ENCODE results near the gene IFT80.

IFT80 gene

DNA sequence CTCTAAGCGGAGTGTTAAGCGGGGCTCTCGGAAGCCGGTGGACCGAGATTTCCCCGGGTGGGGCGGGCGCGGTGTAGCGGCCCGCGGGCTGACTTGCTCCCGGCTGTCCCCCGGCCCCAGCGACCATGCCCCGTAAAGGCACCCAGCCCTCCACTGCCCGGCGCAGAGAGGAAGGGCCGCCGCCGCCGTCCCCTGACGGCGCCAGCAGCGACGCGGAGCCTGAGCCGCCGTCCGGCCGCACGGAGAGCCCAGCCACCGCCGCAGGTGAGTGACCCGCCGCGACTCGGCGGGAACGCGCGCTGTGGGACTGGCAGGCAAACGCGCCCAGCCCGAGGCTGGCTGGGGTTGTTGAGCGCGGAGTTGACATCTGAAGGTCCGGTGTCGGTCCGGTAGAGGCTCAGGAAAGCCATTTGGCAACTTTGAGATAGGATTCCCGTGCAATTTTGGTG, 1.7 kb upstream of the IFT80 start:
- no peak for DNase-seq (ENCODE audit: low read depth)

DNA sequence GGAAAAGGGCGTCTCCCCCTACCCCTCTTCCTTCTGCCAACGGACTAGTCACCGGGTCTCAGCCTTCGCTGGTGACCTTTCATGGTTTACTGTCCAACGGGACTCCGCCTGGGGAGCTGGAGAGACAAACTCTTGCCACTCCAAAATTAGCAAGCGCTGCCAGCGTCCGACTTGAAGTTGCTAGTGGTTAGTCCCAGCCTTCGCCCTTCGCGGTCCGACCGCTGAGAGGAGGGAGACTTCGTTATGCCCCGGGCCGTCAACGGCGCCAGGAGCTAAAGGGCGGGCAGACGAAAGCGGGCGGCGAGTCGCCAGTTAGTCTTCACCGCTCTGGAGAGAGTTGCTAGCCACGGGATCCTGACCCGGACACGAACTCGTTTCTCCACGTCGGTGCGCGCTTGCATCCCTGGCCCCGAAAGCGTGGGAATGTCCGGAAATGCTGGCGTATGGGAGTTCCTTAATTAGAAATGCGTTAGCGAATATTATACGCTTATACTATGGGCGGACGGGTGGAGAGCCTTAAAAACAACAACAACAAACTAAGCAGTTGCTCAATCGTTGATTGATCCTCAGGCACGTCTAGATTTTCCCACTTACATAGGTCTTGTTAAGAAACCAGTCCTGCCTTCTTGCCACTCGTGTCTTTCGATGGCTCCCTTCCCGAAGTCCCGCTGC, 1.1 kb upstream of the IFT80 start:
- DNase-seq (ENCODE audit: low read depth) = no peak

DNA sequence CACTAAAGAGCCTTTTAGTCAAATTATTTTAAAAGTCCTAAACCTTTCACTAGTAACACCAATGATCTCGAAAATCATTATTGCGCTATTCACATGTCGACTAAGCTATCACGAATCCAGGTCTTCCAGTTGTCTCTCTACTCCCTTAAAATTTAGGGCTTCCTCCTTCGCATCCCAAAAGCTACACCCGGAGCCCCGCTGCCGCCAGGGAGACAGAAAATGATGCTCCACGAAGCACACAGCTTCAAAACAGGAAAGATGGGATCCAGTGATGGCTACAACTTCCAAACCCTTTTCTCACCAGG, 253 bp downstream of the IFT80 start:
- no peak for DNase-seq (ENCODE audit: low read depth)

DNA sequence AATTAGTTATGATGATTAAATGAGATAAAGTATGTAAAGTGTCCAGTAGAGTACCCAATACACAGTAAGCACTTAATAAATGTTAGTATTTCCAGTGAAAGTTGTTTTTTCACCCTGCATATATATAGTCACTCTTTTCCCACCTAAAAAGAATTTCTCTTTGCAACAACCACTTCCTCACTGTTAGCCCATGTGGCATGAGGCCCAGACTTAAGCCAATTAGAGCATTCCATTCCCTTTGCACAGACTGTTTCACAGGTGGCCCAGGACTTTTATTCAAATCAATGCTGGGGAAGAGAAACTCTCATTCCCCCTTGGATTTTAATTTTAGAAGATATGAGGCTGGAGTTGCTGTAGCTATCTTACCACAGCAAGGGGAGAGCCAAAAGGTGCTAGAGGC, 3.7 kb downstream of the IFT80 start:
- no peak for DNase-seq (ENCODE audit: low read depth)

DNA sequence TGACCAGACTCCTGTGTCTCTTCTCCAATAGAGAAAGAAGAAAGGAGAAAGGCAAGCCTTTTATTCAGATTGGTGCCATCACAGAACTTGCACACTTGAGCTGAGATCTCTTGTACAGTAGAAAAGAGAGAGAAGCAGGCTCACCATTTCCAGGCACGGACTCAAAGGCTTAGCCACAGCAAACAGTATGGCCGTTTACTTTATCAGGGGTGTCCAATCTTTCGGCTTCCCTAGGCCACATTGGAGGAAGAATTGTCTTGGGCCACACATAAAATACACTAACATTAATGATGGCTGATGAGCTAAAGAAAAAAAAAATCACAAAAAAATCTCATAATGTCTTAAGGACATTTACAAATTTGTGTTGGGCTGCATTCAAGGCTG, 5.0 kb downstream of the IFT80 start:
- DNase-seq (ENCODE audit: low read depth) = no peak

DNA sequence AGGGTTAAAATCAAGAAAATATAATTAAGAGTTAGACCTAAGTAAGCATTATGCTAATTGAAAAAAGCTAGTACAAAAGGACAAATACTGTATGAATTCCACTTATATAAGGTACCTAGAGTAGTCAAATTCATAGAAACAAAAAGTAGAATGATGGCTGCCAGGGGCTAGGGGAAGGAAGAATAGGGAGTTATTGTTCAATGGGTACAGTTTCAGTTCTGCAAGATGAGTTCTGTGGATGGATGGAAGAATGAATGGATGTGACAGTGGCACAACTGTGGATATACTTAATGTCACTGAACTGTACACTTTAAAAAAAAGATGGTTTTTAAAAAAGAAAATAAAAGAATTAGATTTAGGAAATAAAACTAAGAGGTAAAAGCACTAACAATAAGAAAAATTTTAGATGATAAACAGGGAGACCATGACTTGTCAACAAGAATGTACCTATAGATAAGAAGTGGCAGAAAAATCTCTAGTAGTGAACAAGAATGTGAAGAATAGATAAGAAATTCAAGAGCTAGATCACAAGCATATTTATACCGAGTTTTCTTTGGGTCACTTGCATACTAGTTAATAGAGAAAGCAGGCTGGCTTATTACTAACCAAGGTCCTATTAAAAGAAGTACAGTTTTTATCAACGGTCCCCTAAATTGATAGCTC, 5.5 kb downstream of the IFT80 start:
- DNase-seq (ENCODE audit: low read depth) = no peak

DNA sequence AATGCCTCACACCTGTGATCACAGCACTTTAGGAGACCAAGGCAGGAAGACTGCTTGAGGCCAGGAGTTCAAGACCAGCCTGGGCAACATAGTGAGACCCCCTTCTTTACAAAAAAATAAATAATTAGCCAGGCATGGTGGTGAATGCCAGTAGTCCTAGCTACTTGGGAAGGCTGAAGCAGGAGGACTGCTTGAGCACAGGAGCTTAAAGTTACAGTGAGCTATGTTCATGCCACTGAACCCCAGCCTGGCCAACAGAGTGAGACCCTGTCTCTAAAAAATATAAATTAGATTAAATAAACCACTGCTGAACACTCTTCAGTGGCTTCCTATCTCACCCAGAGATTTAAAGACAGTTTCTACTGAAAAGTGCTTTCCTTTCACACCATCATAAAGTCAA, 6.2 kb downstream of the IFT80 start:
- no peak for DNase-seq (ENCODE audit: low read depth)

DNA sequence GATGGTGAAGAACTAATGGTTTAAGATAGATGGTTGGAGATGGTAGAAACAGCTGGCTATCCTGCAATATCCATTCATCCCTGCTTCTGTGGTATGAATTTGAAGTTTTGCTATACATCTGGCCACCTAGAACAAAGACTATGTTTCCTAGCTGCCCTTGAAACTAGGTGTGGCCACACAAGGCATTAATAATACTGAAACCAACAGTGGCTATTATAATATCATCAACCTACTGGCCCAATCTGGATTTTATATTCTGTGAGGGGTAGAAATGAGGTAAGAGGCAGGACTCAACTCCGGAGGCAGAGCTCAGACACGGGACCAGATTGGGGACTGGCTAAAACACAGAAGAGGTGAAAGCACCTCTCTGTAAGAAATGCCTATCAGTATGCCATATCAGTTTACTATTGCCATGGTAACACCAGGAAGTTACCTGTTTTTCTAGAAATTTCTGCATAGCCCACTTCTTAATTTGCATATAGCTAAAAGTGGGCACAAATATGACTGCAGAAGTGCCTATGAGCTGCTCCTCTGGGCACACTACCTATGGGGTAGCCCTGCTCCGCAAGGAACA, 8.4 kb downstream of the IFT80 start:
- DNase-seq (ENCODE audit: low read depth) = no peak

DNA sequence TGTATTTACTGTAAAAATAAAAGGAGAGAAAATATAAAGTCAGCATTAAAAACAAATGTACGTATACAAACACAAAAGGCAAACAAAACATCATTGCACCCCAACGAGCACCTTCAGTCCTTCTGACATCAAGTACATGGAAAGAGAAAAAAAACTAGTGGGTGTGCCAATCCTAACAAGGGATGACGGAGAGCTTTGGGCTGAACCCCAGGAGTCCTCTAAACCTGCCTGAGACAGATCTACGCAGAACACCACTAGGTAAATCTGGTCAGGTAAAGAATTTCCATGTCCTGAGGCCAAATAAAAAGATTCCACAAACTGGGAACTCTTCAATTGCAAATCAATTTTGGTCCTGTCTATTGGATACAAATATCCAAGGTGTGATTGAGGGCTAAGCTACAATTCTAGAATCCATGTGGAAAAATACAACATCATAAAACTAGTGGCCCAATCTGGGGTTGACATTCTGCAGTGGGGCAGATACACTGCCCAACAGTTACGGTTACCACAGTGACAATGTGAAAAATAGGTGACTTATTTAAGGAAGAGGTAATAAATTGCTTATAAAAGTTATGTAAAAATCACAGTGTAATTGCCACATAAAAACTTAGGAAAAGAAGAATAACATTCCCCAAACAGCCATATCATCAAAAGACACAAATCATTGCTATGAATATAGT, 14.2 kb downstream of the IFT80 start:
- DNase-seq (ENCODE audit: low read depth) = no peak

DNA sequence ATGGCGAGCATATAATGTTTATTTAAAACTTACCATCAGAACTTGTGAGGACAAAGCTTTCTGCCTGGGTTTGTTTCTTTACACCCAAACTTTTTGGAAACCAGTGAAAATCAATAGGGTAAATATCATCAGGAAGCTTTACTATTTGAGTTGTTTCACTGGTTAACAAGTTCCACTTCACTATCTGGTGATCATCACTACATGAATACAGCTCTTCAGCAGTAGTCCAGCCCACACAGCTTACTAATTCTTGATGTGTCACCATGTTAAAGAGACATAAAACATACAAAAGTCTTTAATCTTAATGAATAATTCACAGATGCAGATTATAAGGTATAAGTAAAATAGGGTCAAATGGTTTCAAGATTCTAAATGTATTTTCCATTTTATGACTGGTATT, 17.6 kb downstream of the IFT80 start:
- DNase-seq (ENCODE audit: low read depth) = no peak

DNA sequence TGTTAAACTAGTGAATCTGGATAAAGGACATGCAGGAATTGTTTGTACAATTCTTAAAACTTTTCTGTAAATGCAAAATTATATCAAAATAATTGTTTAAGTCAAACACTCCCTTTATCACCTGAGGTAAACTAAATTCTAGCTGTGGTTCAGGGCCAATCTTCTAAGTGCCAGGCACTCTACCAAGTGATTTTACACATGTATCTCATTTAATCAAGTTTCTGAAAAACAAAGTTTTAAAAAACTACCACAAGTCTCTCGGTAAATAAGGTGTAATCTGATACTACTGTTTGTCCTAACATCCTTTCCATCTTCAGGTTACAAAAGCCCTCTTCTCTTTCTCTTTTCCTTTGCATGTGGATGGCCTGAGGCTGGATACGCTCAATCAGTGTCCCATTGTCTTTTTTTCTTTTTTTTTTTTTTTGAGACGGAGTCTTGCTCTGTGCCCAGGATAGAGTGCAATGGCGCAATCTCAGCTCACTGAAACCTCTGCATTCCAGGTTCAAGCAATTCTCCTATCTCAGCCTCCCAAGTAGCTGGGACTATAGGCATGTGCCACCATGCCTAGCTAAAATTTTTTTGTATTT, 19.3 kb downstream of the IFT80 start:
- DNase-seq (ENCODE audit: low read depth) = no peak

DNA sequence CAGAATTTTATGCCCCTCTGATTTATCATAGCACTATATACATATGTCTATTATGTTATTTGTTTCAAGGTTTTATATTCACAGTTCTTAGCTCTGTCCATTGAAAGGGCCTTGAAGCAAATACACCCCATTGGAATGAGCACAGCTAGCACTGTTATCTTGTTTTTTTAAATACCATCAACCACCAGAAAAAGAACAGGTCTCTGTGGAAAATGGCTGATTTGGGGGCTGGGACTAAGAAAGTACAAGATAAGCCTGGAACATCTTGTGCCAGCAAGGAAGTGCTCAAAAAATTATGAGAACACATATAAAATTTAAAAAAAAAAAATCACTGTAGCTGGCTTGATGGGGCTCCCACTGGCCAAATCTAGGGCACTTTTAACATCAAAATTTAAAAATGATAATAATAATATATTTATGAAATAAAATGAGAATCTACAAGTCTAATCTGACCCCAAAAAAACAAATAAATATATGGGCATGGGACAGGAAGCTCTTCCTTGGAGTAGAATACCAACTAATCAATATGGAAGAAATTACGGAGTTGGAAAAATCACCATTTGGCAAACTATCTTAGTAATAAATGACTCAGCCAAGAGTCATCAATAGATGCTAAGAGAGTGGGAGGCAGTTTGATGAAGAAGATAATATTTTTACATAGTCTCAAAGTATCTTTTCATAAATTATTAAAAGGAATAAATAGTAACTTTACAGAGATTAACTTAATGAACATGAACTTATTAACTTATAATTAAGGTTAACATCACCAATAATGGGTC, 20.5 kb downstream of the IFT80 start:
- no peak for DNase-seq (ENCODE audit: low read depth)

DNA sequence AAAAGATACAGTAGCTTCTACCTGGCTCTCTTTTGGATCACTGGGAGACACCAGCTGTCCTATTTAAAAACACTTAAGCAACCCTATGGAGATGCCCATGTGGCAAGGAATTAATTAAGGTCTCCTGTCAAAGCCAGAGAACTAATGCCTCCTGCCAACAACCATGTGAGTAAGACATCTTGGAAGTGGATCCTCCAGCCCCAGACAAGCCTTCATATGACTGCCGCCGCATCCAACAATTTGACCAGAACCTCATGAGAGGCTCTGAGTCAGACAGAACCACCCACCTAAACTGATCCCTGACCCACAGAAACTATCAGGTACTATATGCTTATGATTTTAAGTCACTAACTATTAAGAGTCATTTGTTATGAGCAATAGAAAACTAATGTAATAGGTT, 22.3 kb downstream of the IFT80 start:
- no peak for DNase-seq (ENCODE audit: low read depth)

DNA sequence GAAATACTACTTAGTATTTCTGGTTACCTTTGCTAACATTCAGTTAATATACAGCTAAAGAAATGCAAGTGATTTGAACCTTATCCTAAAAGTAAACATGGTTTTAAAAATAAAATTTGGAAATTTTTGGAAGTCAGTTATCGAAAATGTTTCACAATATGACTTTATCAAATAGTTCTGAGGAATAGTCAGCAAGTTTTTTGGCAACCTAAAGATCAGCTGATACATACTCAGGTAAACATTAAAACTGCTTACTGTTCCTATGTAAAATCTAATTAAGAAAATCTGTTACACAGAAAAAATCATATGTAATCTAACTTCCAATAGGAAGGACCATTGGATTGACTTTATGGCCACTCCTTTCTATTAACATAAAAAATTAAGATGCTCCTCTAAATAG, 24.1 kb downstream of the IFT80 start:
- no peak for DNase-seq (ENCODE audit: low read depth)

DNA sequence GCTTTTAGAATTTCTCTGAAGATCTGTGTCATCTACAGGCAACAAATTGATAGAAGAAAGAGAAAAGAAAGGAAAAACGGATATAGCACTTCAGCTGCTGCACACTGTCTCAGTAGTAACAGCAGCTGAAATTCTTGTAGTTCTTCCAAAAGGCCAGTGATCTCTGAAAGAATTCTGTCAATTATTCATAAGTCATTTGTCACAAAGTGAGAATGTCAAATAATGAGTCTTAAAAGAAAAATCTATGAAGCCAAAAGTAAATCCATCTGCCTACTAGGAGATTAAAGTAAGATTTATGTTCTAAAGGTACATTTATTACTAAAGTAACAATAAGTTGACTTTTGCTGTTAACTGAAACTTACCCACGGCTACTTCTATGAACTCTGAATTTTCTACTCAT, 24.6 kb downstream of the IFT80 start:
- no peak for DNase-seq (ENCODE audit: low read depth)

DNA sequence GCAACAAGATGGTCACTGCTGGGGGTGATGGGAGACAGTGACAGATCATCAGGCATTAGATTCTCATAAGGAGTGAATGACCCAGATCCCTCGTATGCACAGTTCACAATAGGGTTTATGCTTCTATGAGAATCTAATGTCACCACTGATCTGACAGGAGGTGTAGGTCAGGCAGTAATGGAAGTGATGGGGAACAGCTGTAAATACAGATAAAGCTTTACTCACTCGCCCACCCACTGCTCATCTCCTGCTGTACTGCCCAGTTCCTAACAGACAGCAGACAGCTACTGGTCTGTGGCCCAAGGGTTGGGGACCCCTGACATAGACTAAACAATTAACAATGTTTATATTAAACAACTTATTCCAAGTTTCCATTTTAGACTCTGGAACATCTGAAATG, 25.4 kb downstream of the IFT80 start:
- no peak for DNase-seq (ENCODE audit: low read depth)

DNA sequence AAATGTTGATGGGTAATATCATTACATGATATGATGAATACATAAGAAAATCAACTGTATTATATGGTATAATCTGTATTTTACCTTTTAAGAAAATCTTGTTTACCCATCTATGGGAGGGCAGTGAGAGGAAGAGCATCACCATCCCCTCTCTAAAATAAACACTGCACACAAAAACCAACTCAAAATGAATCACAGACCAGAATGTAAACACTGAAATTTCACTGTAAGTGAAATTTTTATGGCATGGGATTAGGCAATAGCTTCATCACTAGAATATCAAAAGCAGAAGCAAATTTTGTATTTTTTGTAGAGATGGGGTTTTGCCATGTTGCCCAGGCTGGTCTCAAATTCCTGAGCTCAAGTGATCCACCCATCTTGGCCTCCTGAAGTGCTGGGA, 26.2 kb downstream of the IFT80 start:
- no peak for DNase-seq (ENCODE audit: low read depth)

DNA sequence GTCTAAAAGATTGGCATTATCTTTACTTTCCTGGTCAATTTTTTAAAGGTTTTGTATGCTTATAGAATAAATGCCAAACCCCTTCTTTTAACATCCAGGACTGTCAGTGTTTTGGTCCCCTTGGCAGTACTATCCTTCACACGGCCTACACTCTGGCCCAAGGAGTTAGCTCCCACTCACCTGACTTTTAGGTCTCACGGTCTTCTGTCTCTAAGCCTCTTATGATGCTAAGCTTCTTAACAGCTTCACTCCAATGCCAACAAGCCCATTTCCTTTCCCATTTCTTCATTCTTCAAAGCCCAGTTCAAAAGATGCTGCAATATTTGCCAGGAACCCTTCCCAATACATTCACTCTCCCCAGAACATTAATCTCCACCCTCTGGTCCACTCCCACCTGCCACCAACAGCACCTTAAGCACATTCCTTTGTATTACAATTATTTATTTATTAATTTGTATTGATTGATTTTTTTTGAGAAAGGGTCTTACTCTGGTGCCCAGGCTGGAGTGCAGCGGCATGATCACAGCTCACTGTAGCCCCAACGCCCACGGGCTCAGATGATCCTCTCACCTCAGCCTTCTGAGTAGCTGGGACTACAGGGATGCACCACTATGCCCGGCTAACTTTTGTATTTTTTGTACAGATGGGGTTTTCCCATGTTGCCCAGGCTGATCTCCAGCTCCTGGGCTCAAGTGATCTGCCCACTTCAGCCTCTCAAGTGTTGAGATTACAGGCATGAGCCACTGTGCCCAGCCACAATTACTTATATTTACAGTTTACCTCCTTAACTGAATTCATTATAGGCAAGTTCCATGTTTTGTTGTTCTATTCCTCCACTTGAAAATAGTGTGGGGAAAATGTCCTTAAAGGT, 27.8 kb downstream of the IFT80 start:
- no peak for DNase-seq (ENCODE audit: low read depth)

DNA sequence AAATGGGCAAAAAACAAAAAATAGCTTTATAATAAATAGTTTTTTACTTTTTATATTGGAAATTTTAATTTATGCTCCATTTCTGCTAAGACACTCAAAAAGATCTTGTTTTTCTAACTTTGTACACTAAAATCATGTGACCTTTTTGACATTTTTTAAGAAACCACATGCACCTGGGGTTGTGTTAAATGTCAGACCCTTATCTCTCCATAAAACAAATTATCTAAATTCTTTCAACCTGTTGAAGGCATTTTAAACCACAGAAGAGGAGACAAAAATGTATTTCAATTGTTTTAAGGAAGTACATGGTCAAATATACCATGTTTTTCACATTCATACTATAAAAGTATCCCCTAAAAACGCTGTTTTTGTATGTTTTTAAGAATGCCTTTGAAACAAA, 29.2 kb downstream of the IFT80 start:
- no peak for DNase-seq (ENCODE audit: low read depth)

DNA sequence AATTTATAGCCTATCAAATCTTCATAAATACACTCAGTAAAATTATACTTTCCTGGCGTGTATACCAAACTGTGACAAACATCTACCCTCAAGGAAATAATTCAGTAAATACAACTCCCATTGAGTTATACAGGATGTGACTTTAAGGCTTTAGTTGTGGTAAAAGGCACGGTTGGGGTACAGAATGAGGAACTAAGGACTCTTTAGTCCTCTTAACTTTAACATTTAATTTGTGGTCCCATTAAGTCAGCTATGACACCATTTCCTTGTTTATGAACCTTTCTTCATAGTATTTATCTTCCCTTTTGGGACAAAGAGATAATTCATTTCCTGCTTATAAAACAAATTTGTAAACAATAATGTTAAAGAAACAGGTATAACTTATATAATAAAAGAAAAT, 30.2 kb downstream of the IFT80 start:
- DNase-seq (ENCODE audit: low read depth) = no peak

DNA sequence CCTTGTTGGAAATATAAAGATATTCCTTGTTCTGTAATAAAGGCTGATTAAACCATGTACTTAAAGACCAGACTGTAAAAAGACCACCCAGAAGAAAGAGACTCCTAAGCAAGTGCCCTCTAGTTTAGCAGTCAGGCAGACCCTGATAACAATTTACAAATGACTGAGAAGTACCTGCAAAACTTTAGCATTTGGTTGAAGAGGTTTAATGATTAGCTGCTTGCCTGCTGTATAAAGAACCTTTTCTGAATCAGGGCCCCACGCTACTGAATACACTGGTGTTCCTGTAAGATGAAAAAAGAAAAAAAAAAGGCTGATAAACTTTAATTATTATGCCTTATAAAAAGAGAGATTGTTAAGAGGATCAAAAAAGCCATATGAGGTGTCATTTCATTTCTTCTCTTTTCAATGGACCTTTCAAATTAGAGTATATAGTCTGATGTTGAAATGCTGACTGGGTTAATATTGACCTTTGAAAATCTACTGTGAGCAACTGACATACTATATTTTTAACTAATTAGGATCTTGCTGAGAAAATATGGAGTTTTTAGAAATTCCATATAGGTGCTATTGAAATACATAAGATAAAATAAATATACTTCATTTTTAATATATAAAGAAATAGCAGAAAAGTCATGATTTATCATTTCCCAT, 33.0 kb downstream of the IFT80 start:
- DNase-seq (ENCODE audit: low read depth) = no peak
